ENCODE results near the gene MOSPD2.

DNA sequence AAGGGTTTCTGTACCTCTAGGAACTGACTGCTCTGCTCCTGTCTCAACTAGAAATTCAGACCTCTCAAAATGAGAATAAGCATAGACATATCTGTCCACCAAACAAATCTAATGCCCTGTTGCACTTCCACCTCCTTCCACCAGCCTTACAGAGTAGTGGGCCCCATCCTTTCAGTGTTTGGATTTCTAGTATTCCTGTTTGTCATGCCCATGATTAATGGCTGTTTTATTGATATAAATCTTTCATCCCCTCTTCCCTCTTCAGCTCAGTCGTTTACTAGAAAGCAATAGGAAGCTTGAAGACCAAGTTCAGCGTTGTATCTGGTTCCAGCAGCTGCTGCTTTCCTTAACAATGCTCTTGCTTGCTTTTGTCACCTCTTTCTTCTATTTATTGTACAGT, 46.2 kb downstream of the MOSPD2 start:
- no peak for TF ChIP-seq POLR2A (IDR thresholded peaks at IDR 0.05)
- TF ChIP-seq, protein P1, sequence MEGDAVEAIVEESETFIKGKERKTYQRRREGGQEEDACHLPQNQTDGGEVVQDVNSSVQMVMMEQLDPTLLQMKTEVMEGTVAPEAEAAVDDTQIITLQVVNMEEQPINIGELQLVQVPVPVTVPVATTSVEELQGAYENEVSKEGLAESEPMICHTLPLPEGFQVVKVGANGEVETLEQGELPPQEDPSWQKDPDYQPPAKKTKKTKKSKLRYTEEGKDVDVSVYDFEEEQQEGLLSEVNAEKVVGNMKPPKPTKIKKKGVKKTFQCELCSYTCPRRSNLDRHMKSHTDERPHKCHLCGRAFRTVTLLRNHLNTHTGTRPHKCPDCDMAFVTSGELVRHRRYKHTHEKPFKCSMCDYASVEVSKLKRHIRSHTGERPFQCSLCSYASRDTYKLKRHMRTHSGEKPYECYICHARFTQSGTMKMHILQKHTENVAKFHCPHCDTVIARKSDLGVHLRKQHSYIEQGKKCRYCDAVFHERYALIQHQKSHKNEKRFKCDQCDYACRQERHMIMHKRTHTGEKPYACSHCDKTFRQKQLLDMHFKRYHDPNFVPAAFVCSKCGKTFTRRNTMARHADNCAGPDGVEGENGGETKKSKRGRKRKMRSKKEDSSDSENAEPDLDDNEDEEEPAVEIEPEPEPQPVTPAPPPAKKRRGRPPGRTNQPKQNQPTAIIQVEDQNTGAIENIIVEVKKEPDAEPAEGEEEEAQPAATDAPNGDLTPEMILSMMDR (IDR thresholded peaks at IDR 0.05): no peak
- no peak for TF ChIP-seq EP300 (IDR thresholded peaks at IDR 0.05; ENCODE audit: low read depth)
- TF ChIP-seq POLR2AphosphoS5 (IDR thresholded peaks at IDR 0.05): no peak

Measured in transverse colon (tissue), 4 donors.